ENCODE results near the gene SH2D3A.

DNA sequence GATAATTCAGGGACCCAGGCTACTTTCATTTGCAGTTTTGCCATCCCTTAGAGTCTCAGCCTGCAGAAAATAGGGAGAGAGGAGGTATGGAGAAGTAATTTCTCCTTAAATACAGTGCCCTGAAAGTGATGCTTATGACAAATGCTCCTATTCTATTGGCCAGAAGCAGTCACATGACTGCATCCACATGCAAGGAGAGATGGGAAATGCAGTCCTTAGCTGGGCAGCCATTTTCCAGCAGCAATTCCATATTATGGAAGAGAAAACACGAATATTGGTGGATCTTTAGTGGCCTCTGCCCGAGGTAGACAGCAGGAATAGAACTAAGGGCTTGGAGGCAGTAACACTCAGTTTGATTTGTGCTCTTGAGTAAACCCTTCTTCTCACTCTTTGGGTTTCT is 44.7 kb upstream of the SH2D3A start:
- TF ChIP-seq, protein P1, sequence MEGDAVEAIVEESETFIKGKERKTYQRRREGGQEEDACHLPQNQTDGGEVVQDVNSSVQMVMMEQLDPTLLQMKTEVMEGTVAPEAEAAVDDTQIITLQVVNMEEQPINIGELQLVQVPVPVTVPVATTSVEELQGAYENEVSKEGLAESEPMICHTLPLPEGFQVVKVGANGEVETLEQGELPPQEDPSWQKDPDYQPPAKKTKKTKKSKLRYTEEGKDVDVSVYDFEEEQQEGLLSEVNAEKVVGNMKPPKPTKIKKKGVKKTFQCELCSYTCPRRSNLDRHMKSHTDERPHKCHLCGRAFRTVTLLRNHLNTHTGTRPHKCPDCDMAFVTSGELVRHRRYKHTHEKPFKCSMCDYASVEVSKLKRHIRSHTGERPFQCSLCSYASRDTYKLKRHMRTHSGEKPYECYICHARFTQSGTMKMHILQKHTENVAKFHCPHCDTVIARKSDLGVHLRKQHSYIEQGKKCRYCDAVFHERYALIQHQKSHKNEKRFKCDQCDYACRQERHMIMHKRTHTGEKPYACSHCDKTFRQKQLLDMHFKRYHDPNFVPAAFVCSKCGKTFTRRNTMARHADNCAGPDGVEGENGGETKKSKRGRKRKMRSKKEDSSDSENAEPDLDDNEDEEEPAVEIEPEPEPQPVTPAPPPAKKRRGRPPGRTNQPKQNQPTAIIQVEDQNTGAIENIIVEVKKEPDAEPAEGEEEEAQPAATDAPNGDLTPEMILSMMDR (IDR thresholded peaks at IDR 0.05), result no peak
- no peak for TF ChIP-seq POLR2A (IDR thresholded peaks at IDR 0.05)
